ENCODE measurements around the gene TSSK3. TPM values are rescaled to one million over a fixed set of nuclear protein-coding genes. Genes with fewer than 3 reads are reported as not detected.

TSSK3 gene
- total RNA-seq, 4 donors from 2014 or later = 0.42 to 1.5 (median 0.84) TPM; not detected in 1

DNA sequence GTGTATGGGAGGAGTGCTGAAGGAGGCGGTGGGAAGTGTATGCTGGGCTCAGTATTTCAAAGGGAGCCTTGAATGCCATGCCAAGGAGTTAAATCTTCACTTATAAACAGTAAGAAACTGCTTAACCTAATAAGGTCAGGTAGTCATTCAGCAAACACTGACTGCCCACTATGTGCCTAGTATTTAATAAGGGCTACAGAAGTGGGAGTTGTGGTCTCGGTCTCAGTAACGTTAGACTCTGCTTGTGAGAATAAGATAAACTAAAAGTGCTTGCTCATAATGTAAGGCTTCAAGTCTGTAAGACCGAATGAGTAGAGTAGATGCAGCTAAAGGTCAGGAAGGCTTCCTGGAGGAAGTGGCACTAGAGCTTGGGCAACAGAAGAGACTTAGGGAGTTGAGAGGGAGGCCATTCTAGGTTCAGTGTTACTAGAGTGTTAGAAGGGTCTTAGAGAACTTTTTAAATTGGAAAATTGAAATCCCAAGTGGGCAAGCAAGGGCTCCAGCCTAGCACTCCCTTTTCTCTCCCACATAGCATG is 32.3 kb upstream of the TSSK3 start:
- WGBS, 2 donors = 93 to 94% methylated on average over 4 of the region's 4 CpGs
- DNase-seq (ENCODE audit: low spot score in 2 of 2) = no peak
- TF ChIP-seq CTCF (IDR thresholded peaks at IDR 0.05) (no peak), POLR2A (IDR thresholded peaks at IDR 0.05) (no peak)
- intact Hi-C loops (cut with DNase I; ENCODE audit: low total_unique reads) = no loop called here
- H3K4me3 ChIP-seq (ENCODE audit: low read depth, poor library complexity, severe bottlenecking) = no peak overlapping the region

DNA sequence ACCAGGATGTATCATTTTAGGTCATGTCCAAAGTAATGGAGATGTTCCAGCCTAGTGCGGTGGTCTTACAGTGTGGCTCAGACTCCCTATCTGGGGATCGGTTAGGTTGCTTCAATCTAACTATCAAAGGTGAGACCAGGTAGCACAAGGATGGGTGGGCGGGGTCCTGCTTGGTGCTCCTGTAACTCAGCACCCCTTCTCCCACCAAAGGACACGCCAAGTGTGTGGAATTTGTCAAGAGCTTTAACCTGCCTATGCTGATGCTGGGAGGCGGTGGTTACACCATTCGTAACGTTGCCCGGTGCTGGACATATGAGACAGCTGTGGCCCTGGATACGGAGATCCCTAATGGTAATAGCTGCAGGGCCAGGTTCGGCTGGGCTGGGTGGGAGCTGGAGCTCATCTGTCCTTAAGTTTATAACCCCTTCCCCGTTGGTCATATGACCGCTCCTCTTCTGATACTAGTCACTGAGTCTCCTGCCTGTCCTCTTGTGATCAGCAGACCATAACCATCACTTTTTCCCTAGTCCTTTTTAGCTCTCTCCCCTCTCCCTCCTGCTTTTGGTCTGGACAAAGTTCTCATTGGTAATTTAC is 31.7 kb upstream of the TSSK3 start:
- intact Hi-C loops (cut with DNase I; ENCODE audit: low total_unique reads) = no loop called here
- H3K4me3 ChIP-seq (ENCODE audit: low read depth, poor library complexity, severe bottlenecking) = no peak overlapping the region
- 93 to 95% methylated on average over 12 of the region's 12 CpGs for WGBS, 2 donors
- TF ChIP-seq CTCF (IDR thresholded peaks at IDR 0.05) (no peak), POLR2A (IDR thresholded peaks at IDR 0.05) (no peak)
- no peak for DNase-seq (ENCODE audit: low spot score in 2 of 2)

- intact Hi-C loops (cut with DNase I; ENCODE audit: low total_unique reads) = no loop called here
- DNase-seq (ENCODE audit: low spot score in 2 of 2) = no peak
- TF ChIP-seq POLR2A (IDR thresholded peaks at IDR 0.05) (no peak), CTCF (IDR thresholded peaks at IDR 0.05) (no peak)
- no peak overlapping the region for H3K4me3 ChIP-seq (ENCODE audit: low read depth, poor library complexity, severe bottlenecking)
- WGBS, 2 donors = 84 to 85% methylated on average over 12 of the region's 12 CpGs
These were observed 30.8 kb upstream of the TSSK3 start for GRCh38 chr1:32331549-32331948.

GRCh38 chr1:32332290-32333079 is 29.9 kb upstream of the TSSK3 start:
- DNase-seq (ENCODE audit: low spot score in 2 of 2) = no peak
- H3K4me3 ChIP-seq (ENCODE audit: low read depth, poor library complexity, severe bottlenecking) = no peak overlapping the region

GRCh38 chr1:32333251-32333963 is 28.9 kb upstream of the TSSK3 start:
- DNase-seq (ENCODE audit: low spot score in 2 of 2) = no peak
- H3K4me3 ChIP-seq (ENCODE audit: low read depth, poor library complexity, severe bottlenecking) = no peak overlapping the region
- TF ChIP-seq POLR2A (IDR thresholded peaks at IDR 0.05) (no peak), CTCF (IDR thresholded peaks at IDR 0.05) (no peak)
- 80 to 81% methylated on average over 3 of the region's 3 CpGs for WGBS, 2 donors
- intact Hi-C loops (cut with DNase I; ENCODE audit: low total_unique reads) = no loop called here

More at GRCh38 chr1:32332290-32333079, 29.9 kb upstream of the TSSK3 start:
- WGBS, 2 donors = 57 to 67% methylated on average over 3 of the region's 3 CpGs
- no peak for TF ChIP-seq POLR2A (IDR thresholded peaks at IDR 0.05)
- no peak for TF ChIP-seq CTCF (IDR thresholded peaks at IDR 0.05)
- intact Hi-C loops (cut with DNase I; ENCODE audit: low total_unique reads) = no loop called here
